Measurements from ENCODE around the gene ADSS2. TPM values are rescaled to one million over a fixed set of nuclear protein-coding genes. Genes with fewer than 3 reads are reported as not detected.
A peak's percentile ranks its signal among the peaks of the same experiment; 100 is the strongest.

Gene ADSS2
- total RNA-seq, 1 experiment from 2014 or later = 73.9 TPM

GRCh38 chr1:244449936-244450508, 1.7 kb downstream of the ADSS2 start:
- H3K27ac Mint-ChIP-seq (ENCODE audit: unreplicated experiment) = peak overlapping the region; percentile 76
- H3K27me3 ChIP-seq (replicated peaks; ENCODE audit: control insufficient read depth, insufficient read depth, low read length) = no peaks in the 10 kb centered on the region
- ChIA-PET CTCF (no interaction called here), POLR2A (no interaction called here)
- no peaks in the 10 kb centered on the region for H3K27me3 Mint-ChIP-seq (ENCODE audit: insufficient read depth, unreplicated experiment)
- H3K9me3 ChIP-seq = no peaks in the 10 kb centered on the region
- no peak for TF ChIP-seq CTCF (IDR thresholded peaks at IDR 0.05; ENCODE audit: insufficient read depth in 1 of 2, low read depth in 1 of 2, low read length in 1 of 2, severe bottlenecking in 1 of 2, unreplicated experiment in 1 of 2)
- peak overlapping the region; percentile 76 for H3K4me3 Mint-ChIP-seq (ENCODE audit: unreplicated experiment)
- H3K36me3 ChIP-seq (ENCODE audit: control insufficient read depth, insufficient read depth, low read length) = no peaks in the 10 kb centered on the region
- intact Hi-C loops (cut with micrococcal nuclease; ENCODE audit: unreplicated experiment) = loop anchor here (5.0 to 10.0 kb wide), 3 partner anchors 345 to 512 kb away; partner anchors contain the start of gene COX20
- no TSS peak for BruUV-seq (replicated peaks)
- H3K36me3 Mint-ChIP-seq (ENCODE audit: insufficient read depth, unreplicated experiment) = peaks cover 34% of the 10 kb centered on the region
- H3K4me1 ChIP-seq = peaks cover 37% of the 10 kb centered on the region
- H3K4me3 ChIP-seq (ENCODE audit: low read depth, low read length) = peak overlapping the region; percentile 96
- DNase-seq = no peak
- H3K9me3 Mint-ChIP-seq (ENCODE audit: unreplicated experiment) = no peaks in the 10 kb centered on the region
- peaks cover 59% of the 10 kb centered on the region for H3K4me1 Mint-ChIP-seq (ENCODE audit: low read depth, unreplicated experiment)

- no TSS peak for BruUV-seq (replicated peaks)
- H3K27me3 ChIP-seq (replicated peaks; ENCODE audit: control insufficient read depth, insufficient read depth, low read length) = no peaks in the 10 kb centered on the region
- no peak for DNase-seq
- no peaks in the 10 kb centered on the region for H3K36me3 ChIP-seq (ENCODE audit: control insufficient read depth, insufficient read depth, low read length)
- intact Hi-C loops (cut with micrococcal nuclease; ENCODE audit: unreplicated experiment) = no loop called here
- Mint-ChIP-seq H3K27me3 (ENCODE audit: insufficient read depth, unreplicated experiment) (no peaks in the 10 kb centered on the region), H3K27ac (ENCODE audit: unreplicated experiment) (peak overlapping the region; percentile 8), H3K36me3 (ENCODE audit: insufficient read depth, unreplicated experiment) (peaks cover 38% of the 10 kb centered on the region), H3K9me3 (ENCODE audit: unreplicated experiment) (no peaks in the 10 kb centered on the region), H3K4me1 (ENCODE audit: low read depth, unreplicated experiment) (peaks cover 48% of the 10 kb centered on the region), H3K4me3 (ENCODE audit: unreplicated experiment) (no peak overlapping the region)
- no peak overlapping the region for H3K4me3 ChIP-seq (ENCODE audit: low read depth, low read length)
- TF ChIP-seq CTCF (IDR thresholded peaks at IDR 0.05; ENCODE audit: insufficient read depth in 1 of 2, low read depth in 1 of 2, low read length in 1 of 2, severe bottlenecking in 1 of 2, unreplicated experiment in 1 of 2) = no peak
- CTCF ChIA-PET = no interaction called here
- no peaks in the 10 kb centered on the region for H3K9me3 ChIP-seq
- POLR2A ChIA-PET = no interaction called here
- H3K4me1 ChIP-seq = peaks cover 37% of the 10 kb centered on the region
Observed at GRCh38 chr1:244448279-244449036, 3.3 kb downstream of the ADSS2 start.

GRCh38 chr1:244447552-244447951, 4.2 kb downstream of the ADSS2 start:
- Mint-ChIP-seq H3K27me3 (ENCODE audit: insufficient read depth, unreplicated experiment) (no peaks in the 10 kb centered on the region), H3K4me3 (ENCODE audit: unreplicated experiment) (no peak overlapping the region), H3K4me1 (ENCODE audit: low read depth, unreplicated experiment) (peaks cover 48% of the 10 kb centered on the region), H3K36me3 (ENCODE audit: insufficient read depth, unreplicated experiment) (peaks cover 38% of the 10 kb centered on the region), H3K27ac (ENCODE audit: unreplicated experiment) (peak overlapping the region; percentile 35), H3K9me3 (ENCODE audit: unreplicated experiment) (no peaks in the 10 kb centered on the region)
- CTCF ChIA-PET = no interaction called here
- POLR2A ChIA-PET = no interaction called here
- Histone ChIP-seq H3K9me3 (no peaks in the 10 kb centered on the region), H3K4me1 (peaks cover 37% of the 10 kb centered on the region), H3K27me3 (replicated peaks; ENCODE audit: control insufficient read depth, insufficient read depth, low read length) (no peaks in the 10 kb centered on the region), H3K4me3 (ENCODE audit: low read depth, low read length) (no peak overlapping the region), H3K36me3 (ENCODE audit: control insufficient read depth, insufficient read depth, low read length) (no peaks in the 10 kb centered on the region)
- BruUV-seq (replicated peaks) = no TSS peak
- no peak for TF ChIP-seq CTCF (IDR thresholded peaks at IDR 0.05; ENCODE audit: insufficient read depth in 1 of 2, low read depth in 1 of 2, low read length in 1 of 2, severe bottlenecking in 1 of 2, unreplicated experiment in 1 of 2)
- DNase-seq = no peak
- intact Hi-C loops (cut with micrococcal nuclease; ENCODE audit: unreplicated experiment) = no loop called here
